Dendritic cell treated with granulocyte-macrophage colony-stimulating factor and Interleukin-4, amounts not matched to agents 40 ng/mL and 50 ng/mL, for 4 days (primary cell): ENCODE measurements around the gene TSPOAP1.

ENCODE experiments used
- H3K27ac Mint-ChIP-seq: one replicate; pipeline ENCODE4 v1.8.0; 2022; ENCODE audit warnings: mild to moderate bottlenecking, mixed read lengths
- H3K27me3 Mint-ChIP-seq: one replicate; pipeline ENCODE4 v1.8.0; 2022; ENCODE audit warnings: mild to moderate bottlenecking, mixed read lengths
- H3K36me3 Mint-ChIP-seq: one replicate; pipeline ENCODE4 v1.8.0; 2022; ENCODE audit warnings: low read depth, mixed read lengths
- H3K4me1 Mint-ChIP-seq: one replicate; pipeline ENCODE4 v1.8.0; 2022; ENCODE audit warnings: low read depth, mixed read lengths
- H3K4me3 Mint-ChIP-seq: one replicate; pipeline ENCODE4 v1.8.0; 2022; ENCODE audit warnings: mild to moderate bottlenecking, moderate library complexity, mixed read lengths
- H3K9me3 Mint-ChIP-seq: one replicate; pipeline ENCODE4 v1.8.0; 2022; ENCODE audit warnings: mixed read lengths
- intact Hi-C: fragments of 100-400 bp; cut with micrococcal nuclease; formaldehyde crosslinking; loops from one replicate; pipeline ENCODE4 v1.15.0; 2022

TSPOAP1 gene

DNA sequence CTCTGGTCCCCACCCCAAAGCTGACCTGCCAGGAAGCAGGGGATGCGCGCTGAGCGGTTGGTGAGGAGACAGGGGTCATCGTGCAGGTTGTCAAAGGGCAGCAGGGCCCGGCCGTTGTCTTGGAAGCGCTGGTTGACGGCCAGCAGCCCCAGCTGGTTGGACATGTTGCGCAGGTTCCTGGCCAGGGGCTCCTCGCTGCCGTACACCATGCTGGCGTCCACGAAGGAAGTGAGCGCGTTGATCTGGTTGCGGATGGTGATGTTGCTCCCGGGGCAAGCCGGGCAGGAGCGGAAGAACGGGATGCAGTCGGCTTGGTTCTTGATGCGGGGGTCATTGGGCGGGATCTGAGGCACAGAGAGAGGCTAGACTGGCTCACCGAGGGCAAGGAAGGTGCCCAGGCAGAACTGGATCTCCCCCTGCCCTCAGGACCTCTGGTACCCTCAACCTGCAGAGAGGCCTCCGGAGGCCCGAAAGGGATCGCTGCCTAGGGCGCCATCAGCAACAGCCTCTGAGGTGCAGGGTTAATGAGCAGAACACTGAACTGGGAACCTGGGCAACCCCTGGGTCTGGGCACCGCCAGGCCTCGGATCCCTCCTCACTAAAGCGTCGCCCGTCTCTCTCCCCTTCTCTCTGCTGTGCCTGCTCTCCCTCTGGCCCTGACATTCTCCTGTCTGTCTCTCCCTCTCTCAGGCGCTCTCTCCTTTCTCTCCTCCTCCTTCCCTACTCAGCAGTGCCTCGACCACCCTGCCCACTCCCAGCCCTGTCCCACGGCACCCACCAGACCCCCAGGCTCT lies 50.6 kb downstream of the TSPOAP1 start:
- intact Hi-C loops = loop anchor here (2.0 kb wide), 1 partner anchor 75 kb away; the partner anchor contains the start of gene SUPT4H1
- Mint-ChIP-seq H3K27me3 (peaks cover 23% of the 10 kb centered on the region), H3K4me3 (peak overlapping the region; percentile 77), H3K9me3 (no peaks in the 10 kb centered on the region), H3K4me1 (peaks cover 78% of the 10 kb centered on the region), H3K36me3 (no peaks in the 10 kb centered on the region), H3K27ac (peak overlapping the region; percentile 78)

DNA sequence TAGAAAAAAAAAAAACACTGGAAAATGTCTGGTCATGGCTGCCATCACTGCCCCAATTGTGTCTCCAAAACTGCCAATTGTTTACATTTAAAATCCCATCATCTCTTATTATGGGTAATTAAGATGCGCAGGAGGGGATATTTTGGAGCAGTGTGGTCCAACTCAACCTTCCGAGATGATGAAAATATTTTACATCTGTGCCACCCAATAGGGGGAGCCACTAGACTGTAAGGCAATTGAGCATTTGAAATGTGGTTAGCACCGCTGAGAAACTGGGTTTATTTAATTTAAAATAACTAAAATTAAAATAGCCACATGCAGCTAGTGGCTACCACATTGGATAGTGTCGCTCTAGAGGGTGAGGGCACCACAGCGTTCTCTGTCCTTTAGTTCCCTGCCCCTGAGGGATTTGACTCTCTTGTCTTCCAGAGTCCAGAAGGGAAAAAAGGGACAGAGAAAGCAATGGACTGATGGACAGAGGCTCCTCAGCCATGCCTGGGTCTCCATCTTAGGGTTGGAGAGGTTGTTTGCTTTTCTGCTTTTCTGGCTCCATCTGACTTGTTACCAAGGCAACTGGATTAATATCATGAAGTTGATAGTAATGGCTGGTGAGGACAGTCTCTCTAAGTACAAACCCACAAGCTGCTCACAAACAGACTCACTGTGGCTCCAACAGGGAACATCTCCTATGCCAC lies 51.3 kb downstream of the TSPOAP1 start:
- Mint-ChIP-seq H3K36me3 (no peaks in the 10 kb centered on the region), H3K4me3 (no peak overlapping the region), H3K9me3 (no peaks in the 10 kb centered on the region), H3K27ac (peak overlapping the region; percentile 78), H3K27me3 (peaks cover 23% of the 10 kb centered on the region), H3K4me1 (peaks cover 82% of the 10 kb centered on the region)
- intact Hi-C loops = no loop called here

DNA sequence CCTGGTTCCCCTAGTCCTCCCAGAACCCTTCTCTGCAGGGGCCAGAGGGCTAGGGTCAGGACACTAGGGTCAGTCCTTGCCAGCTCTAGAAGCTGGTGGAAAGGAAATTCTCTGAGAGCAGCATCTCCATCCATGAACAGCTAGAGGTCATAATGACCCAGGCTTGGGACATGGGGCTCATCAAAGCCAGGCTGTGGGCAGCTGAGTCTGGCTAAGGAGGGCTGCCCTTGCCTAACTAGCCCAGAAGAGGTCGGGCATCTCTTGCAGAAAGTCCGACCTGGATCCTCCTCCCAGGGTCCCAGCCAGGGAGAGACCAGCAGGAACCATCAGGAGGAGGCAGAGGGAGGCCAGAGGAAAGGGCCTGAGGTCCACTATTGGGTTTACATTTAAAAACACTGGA lies 52.2 kb downstream of the TSPOAP1 start:
- Mint-ChIP-seq H3K36me3 (no peaks in the 10 kb centered on the region), H3K27me3 (peaks cover 23% of the 10 kb centered on the region), H3K9me3 (no peaks in the 10 kb centered on the region), H3K4me3 (no peak overlapping the region), H3K27ac (no peak overlapping the region), H3K4me1 (peaks cover 83% of the 10 kb centered on the region)
- intact Hi-C loops = no loop called here

DNA sequence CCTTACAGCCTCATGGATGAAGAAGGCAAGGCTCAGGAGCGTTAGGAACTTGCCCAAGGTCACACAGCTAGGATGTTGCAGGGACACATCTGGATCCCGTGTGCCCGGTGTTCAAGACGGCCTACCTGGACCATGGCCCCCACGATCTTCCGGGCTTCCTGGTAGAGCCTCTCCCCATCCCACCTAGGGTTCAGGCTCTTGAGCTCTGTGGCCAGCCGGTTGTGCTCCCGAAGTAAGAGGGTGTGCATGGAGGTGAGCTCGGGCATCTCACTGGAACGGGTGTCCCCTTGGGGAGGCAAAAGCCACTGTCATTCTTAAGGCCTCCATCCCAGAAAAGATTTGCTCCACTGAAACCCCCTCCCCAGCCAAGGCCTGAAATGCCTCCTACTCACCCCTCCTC lies 53.2 kb downstream of the TSPOAP1 start:
- peaks cover 86% of the 10 kb centered on the region for H3K4me1 Mint-ChIP-seq
- peaks cover 18% of the 10 kb centered on the region for H3K27me3 Mint-ChIP-seq
- H3K27ac Mint-ChIP-seq = no peak overlapping the region
- intact Hi-C loops = no loop called here
- no peaks in the 10 kb centered on the region for H3K9me3 Mint-ChIP-seq
- no peak overlapping the region for H3K4me3 Mint-ChIP-seq
- H3K36me3 Mint-ChIP-seq = no peaks in the 10 kb centered on the region

DNA sequence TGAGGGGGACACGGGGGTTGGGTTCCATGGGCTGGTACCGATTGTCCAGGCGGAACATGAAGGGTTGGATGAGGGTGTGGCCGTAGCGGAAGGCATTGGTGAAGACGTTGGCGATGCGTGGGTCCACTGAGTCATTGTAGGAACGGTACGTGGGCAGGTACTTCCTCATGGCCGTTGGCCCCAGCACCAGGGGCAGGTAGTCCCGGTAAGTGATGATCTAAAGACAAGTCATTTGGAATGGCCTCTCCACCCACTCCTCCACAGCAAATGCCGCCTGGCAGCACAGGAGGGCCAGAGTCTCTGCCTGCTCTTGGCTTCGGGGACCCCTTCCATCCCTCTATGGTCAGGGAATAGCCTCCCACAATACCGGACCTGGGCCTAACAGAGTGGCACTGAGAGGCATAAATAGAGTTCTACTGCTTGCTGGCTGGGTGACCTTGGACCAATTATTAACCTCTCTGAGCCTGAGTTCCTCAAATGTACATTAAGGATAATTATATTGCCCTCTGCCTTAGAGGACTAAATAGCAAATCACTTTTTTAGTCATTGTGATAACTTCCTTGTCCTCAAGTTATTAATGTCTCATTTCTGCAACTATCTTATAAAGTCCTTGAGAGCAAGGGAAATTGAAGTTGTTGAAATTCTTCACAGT lies 55.0 kb downstream of the TSPOAP1 start:
- H3K27me3 Mint-ChIP-seq = peaks cover 7% of the 10 kb centered on the region
- peak overlapping the region; percentile 72 for H3K27ac Mint-ChIP-seq
- H3K4me3 Mint-ChIP-seq = peak overlapping the region; percentile 13
- intact Hi-C loops = no loop called here
- peaks cover 86% of the 10 kb centered on the region for H3K4me1 Mint-ChIP-seq
- H3K9me3 Mint-ChIP-seq = no peaks in the 10 kb centered on the region
- H3K36me3 Mint-ChIP-seq = no peaks in the 10 kb centered on the region

DNA sequence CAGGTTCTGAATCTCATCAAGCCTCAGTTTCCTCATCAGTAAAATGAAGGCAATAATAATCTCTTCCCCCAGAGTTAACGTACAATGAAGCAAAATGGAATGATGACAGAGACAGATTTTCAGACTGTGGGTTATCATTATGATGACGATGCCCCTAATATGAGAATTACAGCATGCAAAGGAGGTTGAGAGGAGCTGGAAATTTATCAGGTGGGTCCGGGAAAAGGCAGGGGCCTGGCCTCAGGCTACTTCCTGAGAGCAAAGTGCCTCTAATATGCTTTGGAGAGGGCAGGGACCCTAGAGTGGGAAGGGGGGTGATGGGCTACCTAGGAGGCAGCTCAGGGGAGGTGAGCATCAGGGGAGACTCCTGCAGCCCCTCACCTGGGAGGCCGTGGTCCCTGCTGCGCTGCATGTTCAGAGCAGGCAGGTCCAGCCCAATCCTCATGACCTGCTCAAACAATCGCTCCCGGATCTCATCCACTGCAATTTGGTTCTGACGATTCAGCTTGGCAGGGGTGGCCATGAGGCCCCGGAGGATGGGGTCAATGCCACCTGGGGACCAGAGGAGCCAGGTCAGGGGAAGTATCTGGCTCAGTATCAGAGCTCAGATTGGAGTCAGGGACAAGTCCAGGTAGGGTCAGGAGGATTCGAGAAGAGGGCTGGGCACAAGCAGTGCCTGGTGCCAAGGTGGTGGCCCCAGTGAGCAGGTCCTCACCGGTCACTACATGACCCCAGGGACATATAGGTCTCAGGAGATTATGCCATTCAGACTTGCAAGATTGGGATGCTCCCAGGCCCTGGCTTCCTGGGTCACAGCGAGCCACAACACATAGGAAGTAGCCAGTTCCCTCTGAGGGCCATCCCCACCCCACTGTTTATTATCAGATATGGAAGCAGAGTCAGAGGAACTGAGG lies 56.0 kb downstream of the TSPOAP1 start:
- Mint-ChIP-seq H3K27me3 (no peaks in the 10 kb centered on the region), H3K27ac (peak overlapping the region; percentile 72), H3K4me3 (peak overlapping the region; percentile 13), H3K9me3 (no peaks in the 10 kb centered on the region), H3K36me3 (no peaks in the 10 kb centered on the region), H3K4me1 (peaks cover 86% of the 10 kb centered on the region)
- intact Hi-C loops = no loop called here

DNA sequence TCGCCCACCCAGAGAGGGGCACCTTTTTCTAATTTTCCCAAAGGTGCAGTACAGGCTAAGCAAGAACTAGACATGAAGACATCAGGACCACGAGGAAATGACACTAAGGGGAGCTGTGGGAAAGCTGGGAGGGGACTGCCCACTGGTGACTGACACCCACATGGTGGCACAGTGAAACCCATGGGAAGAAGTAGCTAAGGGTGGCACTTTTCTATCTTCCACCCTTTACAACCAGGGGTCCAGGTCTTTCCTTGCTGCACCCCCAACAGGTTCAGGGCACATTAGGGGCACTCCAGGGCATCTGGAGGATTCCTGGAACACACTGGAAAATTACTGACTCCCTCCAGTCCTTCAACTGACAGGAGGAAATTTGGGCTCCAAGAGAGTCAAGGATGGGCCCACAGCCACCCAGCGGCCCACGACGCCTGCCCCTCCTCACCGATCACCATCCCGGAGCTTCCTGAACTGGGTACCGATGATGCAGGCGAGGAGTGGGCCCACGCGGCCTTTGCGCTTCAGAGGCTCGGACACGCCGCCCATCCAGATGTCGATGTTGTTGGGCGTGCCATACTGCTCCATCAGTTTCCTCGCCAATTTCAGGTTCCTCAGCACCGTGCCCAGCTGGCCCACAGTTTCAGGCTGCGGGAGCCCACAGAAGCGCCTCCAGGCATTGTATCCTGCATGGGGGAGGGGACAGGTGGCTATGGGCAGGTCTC lies 57.2 kb downstream of the TSPOAP1 start:
- no peaks in the 10 kb centered on the region for H3K36me3 Mint-ChIP-seq
- H3K9me3 Mint-ChIP-seq = no peaks in the 10 kb centered on the region
- intact Hi-C loops = no loop called here
- H3K4me3 Mint-ChIP-seq = no peak overlapping the region
- H3K4me1 Mint-ChIP-seq = peaks cover 88% of the 10 kb centered on the region
- H3K27ac Mint-ChIP-seq = peak overlapping the region; percentile 33
- H3K27me3 Mint-ChIP-seq = peaks cover 2% of the 10 kb centered on the region

DNA sequence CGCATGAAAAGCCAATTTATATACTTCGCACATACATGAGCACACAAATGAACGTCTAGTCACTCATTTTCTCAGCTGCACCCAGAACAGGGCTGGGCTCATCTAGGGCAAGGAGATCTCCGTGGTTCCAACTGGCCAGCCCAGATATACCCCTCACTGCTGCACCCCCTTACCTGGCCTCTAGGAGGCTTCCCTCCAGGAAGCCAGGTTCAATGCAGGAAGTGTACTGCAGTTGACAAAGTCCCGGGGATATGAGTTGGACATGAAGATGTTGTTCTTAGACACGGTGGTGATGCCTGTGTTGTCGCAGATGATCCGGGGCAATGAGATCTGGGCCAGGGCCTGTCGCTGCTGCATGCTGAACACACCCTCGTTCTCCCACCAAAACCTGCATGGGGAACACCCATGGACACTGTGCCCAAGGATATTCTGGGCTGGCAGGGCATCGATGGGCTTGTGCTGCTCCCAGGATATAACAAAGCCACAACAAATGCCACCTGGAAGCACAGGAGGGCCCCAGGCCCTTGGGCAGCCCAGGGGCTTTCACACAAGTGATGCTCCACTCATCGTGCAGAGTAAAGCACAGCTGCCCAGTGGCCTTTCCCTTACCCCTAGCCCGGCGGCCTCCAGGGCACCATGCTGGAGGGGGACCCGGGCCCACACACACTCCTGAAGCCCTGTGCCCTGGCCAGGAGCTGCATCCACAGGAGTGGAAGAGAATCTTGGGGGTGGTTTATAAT lies 57.9 kb downstream of the TSPOAP1 start:
- Mint-ChIP-seq H3K36me3 (no peaks in the 10 kb centered on the region), H3K27me3 (peaks cover 6% of the 10 kb centered on the region), H3K27ac (peak overlapping the region; percentile 16), H3K4me1 (peaks cover 81% of the 10 kb centered on the region), H3K4me3 (no peak overlapping the region), H3K9me3 (no peaks in the 10 kb centered on the region)
- intact Hi-C loops = no loop called here

DNA sequence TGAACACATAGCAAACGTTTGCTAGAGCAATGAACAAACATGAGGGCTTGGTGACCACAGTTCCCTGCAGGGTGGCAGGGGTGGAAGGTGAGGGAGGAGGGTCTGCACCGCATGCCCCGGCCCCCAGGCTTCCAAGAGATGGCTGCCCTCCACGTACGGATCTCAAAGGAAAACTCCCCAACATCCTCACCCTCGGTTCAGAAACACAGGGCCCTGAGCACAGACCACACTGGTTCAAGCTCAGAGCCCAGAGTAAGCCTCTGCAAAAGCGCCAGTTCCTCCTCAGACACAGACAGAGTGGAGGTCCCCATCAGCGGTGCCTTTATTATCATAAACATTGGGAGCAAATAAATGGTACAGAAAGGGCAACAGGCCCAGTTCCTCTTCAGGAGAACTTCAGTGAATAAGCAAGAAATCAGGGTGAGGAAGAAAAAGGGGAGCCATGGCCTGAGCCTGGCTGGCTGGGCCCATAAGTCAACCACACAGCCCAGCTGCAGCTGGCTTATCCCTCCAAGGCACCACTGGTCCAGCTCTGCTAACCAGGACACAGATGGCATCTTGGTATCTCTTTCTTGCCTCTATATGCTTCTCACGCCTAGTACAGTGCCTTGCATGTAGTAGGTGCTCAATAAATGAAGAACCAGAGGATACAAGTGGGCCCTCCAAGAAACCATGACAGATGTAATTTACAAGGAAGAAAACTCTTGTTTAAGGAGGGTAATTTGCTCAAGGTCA lies 58.9 kb downstream of the TSPOAP1 start:
- H3K27me3 Mint-ChIP-seq = peaks cover 12% of the 10 kb centered on the region
- no peak overlapping the region for H3K4me3 Mint-ChIP-seq
- peaks cover 74% of the 10 kb centered on the region for H3K4me1 Mint-ChIP-seq
- intact Hi-C loops = loop anchor here (5.0 kb wide), 1 partner anchor 37 kb away; no protein-coding TSS in a partner anchor
- H3K9me3 Mint-ChIP-seq = no peaks in the 10 kb centered on the region
- no peaks in the 10 kb centered on the region for H3K36me3 Mint-ChIP-seq
- H3K27ac Mint-ChIP-seq = peak overlapping the region; percentile 43

DNA sequence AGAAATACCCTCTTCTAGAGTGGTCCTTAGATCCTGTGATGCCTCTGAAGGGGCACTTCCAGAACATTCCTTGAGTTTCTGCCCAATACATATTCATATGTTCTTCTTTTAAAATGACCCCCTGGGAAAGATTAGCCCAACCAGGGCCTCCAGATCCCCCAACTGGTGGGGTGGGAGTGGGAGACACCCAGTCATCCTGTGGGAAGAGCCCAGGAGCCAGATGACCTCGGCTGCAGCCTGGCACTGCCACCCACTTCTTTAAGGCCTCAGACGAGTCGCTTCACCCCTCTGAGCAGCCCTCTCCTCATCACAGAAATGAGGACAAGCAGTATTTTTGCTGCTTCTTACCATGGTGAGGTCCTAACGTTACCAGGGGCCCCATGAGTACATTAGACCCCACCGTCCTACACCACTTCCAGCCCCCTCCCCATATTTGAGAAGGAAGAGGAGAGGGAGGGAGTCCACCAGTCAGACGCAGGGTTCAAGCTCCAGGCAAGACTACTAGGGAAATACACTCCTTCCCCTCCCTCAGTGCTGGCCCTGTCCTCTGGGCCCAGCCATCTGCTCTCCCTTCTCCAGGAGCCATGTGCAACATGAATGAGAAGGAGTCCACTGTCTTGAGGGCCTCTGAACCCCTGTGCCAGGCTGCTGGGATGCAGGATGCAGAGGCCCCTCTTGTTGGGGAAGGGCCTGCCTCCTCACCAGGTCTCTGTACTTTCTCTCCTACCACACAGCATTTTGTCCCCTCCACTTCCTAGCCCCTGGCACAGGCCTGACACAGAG lies 59.6 kb downstream of the TSPOAP1 start:
- Mint-ChIP-seq H3K9me3 (no peaks in the 10 kb centered on the region), H3K27me3 (peaks cover 15% of the 10 kb centered on the region), H3K4me1 (peaks cover 70% of the 10 kb centered on the region), H3K36me3 (no peaks in the 10 kb centered on the region), H3K4me3 (no peak overlapping the region), H3K27ac (peak overlapping the region; percentile 43)
- intact Hi-C loops = loop anchor here (5.0 kb wide), 1 partner anchor 37 kb away; no protein-coding TSS in a partner anchor

DNA sequence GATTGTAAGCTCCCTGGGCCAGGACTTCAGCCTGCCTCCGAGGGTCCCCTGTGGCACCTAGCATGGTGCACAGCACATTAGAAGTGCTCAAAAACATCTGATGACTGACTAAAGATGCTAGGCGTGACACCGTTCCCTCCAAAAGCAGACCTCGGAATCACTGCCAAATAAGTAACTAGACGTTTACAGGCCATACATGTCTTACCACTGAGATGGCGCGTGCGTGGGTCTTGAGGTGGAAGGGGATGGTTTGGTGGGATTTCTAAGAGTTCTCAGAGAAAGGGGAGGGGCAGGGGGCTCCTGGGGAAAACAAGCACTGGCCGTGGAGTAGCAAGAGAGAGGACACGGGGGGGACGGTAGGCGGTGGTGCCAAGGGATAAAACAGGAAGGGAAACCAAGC lies 60.3 kb downstream of the TSPOAP1 start:
- Mint-ChIP-seq H3K36me3 (no peaks in the 10 kb centered on the region), H3K27ac (peak overlapping the region; percentile 14), H3K9me3 (no peaks in the 10 kb centered on the region), H3K4me1 (peaks cover 68% of the 10 kb centered on the region), H3K4me3 (no peak overlapping the region), H3K27me3 (peaks cover 21% of the 10 kb centered on the region)
- intact Hi-C loops = loop anchor here (5.0 kb wide), 1 partner anchor 36 kb away; no protein-coding TSS in a partner anchor
